NCI-H460 (cell line): ENCODE measurements around the gene DMGDH. TPM values are rescaled to one million over a fixed set of nuclear protein-coding genes. Genes with fewer than 3 reads are reported as not detected.

Experiments
- DNase-seq: peaks from one replicate; pipeline ENCODE4 v3.0.0-alpha.2; 2016; ENCODE audit warnings: low read depth; ENCODE audit errors: extremely low read depth
- total RNA-seq: library from RNA; depleted of rRNA; stranded (reverse); fragments of >200 nt; shearing (Covaris generic); gene quantifications from 2 replicates; pipeline ENCODE4 v1.2.3, GENCODE V29; 2014

DMGDH gene
- total RNA-seq, 1 experiment from 2014 or later: 0.20 TPM

- peak; percentile 53 for DNase-seq
These were observed 48.5 kb downstream of the DMGDH start for GRCh38 chr5:79020861-79021561.

GRCh38 chr5:79014631-79015030 is 54.8 kb downstream of the DMGDH start:
- no peak for DNase-seq

GRCh38 chr5:79011869-79012268 is 57.6 kb downstream of the DMGDH start:
- DNase-seq: no peak

- no peak for DNase-seq
These were observed 58.1 kb downstream of the DMGDH start for GRCh38 chr5:79011219-79011836.

- no peak for DNase-seq
These were observed 61.1 kb downstream of the DMGDH start for GRCh38 chr5:79008362-79008761.

GRCh38 chr5:79007872-79008271 is 61.6 kb downstream of the DMGDH start:
- no peak for DNase-seq

GRCh38 chr5:79005936-79006631 is 63.4 kb downstream of the DMGDH start:
- DNase-seq: no peak

GRCh38 chr5:79005151-79005550 is 64.3 kb downstream of the DMGDH start:
- no peak for DNase-seq

GRCh38 chr5:79002374-79002773 is 67.1 kb downstream of the DMGDH start:
- DNase-seq: no peak

GRCh38 chr5:79001471-79001870 is 68.0 kb downstream of the DMGDH start:
- no peak for DNase-seq

- no peak for DNase-seq
These were observed 72.4 kb downstream of the DMGDH start for GRCh38 chr5:78997090-78997489.

GRCh38 chr5:78995521-78996007 is 73.9 kb downstream of the DMGDH start:
- no peak for DNase-seq

- no peak for DNase-seq
These were observed 76.3 kb downstream of the DMGDH start for GRCh38 chr5:78993165-78993564.

- DNase-seq: no peak
These were observed 77.3 kb downstream of the DMGDH start for GRCh38 chr5:78992146-78992545.

GRCh38 chr5:78989080-78989479 is 80.4 kb downstream of the DMGDH start:
- DNase-seq: no peak

GRCh38 chr5:78985725-78986223 is 83.7 kb downstream of the DMGDH start:
- no peak for DNase-seq

GRCh38 chr5:78985116-78985724 is 84.3 kb downstream of the DMGDH start, which contains the start of gene ARSB:
Gene ARSB (minus strand): TSS chr5:78985310. CDS start chr5:78985248, 62 bp downstream.
- DNase-seq: peak; percentile 21

- peak; percentile 86 for DNase-seq
These were observed 84.9 kb downstream of the DMGDH start for GRCh38 chr5:78984439-78985115.

GRCh38 chr5:78983601-78984438 is 85.7 kb downstream of the DMGDH start:
- DNase-seq: no peak
